HG03064 (cell line): ENCODE measurements around the gene CRTC3.

Experiments used
- ATAC-seq: cut with Tn5 transposase; IDR thresholded peaks from one replicate; pipeline ENCODE4 v1.9.1; 2021; ENCODE audit warnings: low read depth; ENCODE audit not compliant: unreplicated experiment

CRTC3 gene

GRCh38 chr15:90520365-90520764, 9.4 kb upstream of the CRTC3 start:
- ATAC-seq = no peak

- ATAC-seq = no peak
These were observed 6.3 kb upstream of the CRTC3 start for GRCh38 chr15:90523373-90523772.

- ATAC-seq = peak; percentile 77
These were observed 5.5 kb upstream of the CRTC3 start for GRCh38 chr15:90524018-90524803.

- ATAC-seq = no peak
These were observed 732 bp upstream of the CRTC3 start for GRCh38 chr15:90529011-90529370.

- ATAC-seq = peak; percentile 36
These were observed 728 bp downstream of the CRTC3 start for GRCh38 chr15:90530250-90531051.

GRCh38 chr15:90531147-90531546, 1.4 kb downstream of the CRTC3 start:
- ATAC-seq = no peak

- no peak for ATAC-seq
These were observed 5.5 kb downstream of the CRTC3 start for GRCh38 chr15:90535254-90535653.

GRCh38 chr15:90539789-90540188, 10.1 kb downstream of the CRTC3 start:
- ATAC-seq = no peak

- ATAC-seq = no peak
These were observed 11.0 kb downstream of the CRTC3 start for GRCh38 chr15:90540768-90541167.

- ATAC-seq = no peak
These were observed 15.4 kb downstream of the CRTC3 start for GRCh38 chr15:90545095-90545494.

GRCh38 chr15:90547540-90547939, 17.8 kb downstream of the CRTC3 start:
- no peak for ATAC-seq

- ATAC-seq = peak; percentile 69
These were observed 21.2 kb downstream of the CRTC3 start for GRCh38 chr15:90550919-90551318.

GRCh38 chr15:90552162-90552928, 22.6 kb downstream of the CRTC3 start:
- ATAC-seq = no peak

GRCh38 chr15:90552929-90553211, 23.1 kb downstream of the CRTC3 start:
- ATAC-seq = no peak

GRCh38 chr15:90553248-90553745, 23.6 kb downstream of the CRTC3 start:
- no peak for ATAC-seq

GRCh38 chr15:90557186-90558084, 27.7 kb downstream of the CRTC3 start:
- ATAC-seq = no peak

GRCh38 chr15:90558171-90558573, 28.4 kb downstream of the CRTC3 start:
- ATAC-seq = no peak

GRCh38 chr15:90559119-90559518, 29.4 kb downstream of the CRTC3 start:
- no peak for ATAC-seq

- no peak for ATAC-seq
These were observed 30.6 kb downstream of the CRTC3 start for GRCh38 chr15:90560229-90560776.
